HepG2 (cell line): ENCODE measurements around the gene RPS6KA3. TPM values are rescaled to one million over a fixed set of nuclear protein-coding genes. Genes with fewer than 3 reads are reported as not detected.

Experiments used
- BRCA1 ChIP-seq: sonication (generic); formaldehyde crosslinking; IDR thresholded peaks from 2 replicates; pipeline ENCODE4 v1.4.0; 2020; ENCODE audit warnings: missing genetic modification reagents
- CCAR2 ChIP-seq: fragments of 200-400 bp; formaldehyde crosslinking; optimal IDR thresholded peaks from 2 replicates; pipeline ENCODE3; 2018; ENCODE audit warnings: low read depth, mild to moderate bottlenecking, low read length, moderate library complexity
- GPN1 ChIP-seq: sonication (generic); formaldehyde crosslinking; IDR thresholded peaks from 2 replicates; pipeline ENCODE4 v1.5.1; 2020; ENCODE audit warnings: missing genetic modification reagents, borderline replicate concordance
- HNRNPH1 ChIP-seq: fragments of 200-400 bp; formaldehyde crosslinking; optimal IDR thresholded peaks from 2 replicates; pipeline ENCODE3; 2017; ENCODE audit warnings: mild to moderate bottlenecking, low read depth, low read length
- ISL2 ChIP-seq: sonication (generic); formaldehyde crosslinking; IDR thresholded peaks from 2 replicates; pipeline ENCODE4 v1.5.0; 2020; ENCODE audit warnings: missing genetic modification reagents
- NFE2L2 ChIP-seq: fragments of 150-350 bp; IDR thresholded peaks from 2 replicates; pipeline ENCODE4 v1.6.1; 2014; ENCODE audit warnings: low read length
- PAX8 ChIP-seq: sonication (generic); formaldehyde crosslinking; IDR thresholded peaks from 2 replicates; pipeline ENCODE4 v1.8.0; 2022; ENCODE audit warnings: mild to moderate bottlenecking, missing genetic modification reagents, borderline replicate concordance
- POLR2AphosphoS5 ChIP-seq: IDR thresholded peaks from 2 replicates; pipeline ENCODE4 v1.6.1; 2012; ENCODE audit warnings: low read depth, low read length
- SMAD3 ChIP-seq: sonication (generic); formaldehyde crosslinking; IDR thresholded peaks from 2 replicates; pipeline ENCODE4 v1.4.0; 2020; ENCODE audit warnings: missing genetic modification reagents
- SP1 ChIP-seq, 2 experiments: fragments of 450-650 bp in 1 of 2; sonication (generic) in 1 of 2; formaldehyde crosslinking in 1 of 2; IDR thresholded peaks; 2 replicates each; pipeline versions ENCODE4 v1.4.0 to v1.6.1; 2016 to 2020; ENCODE audit warnings: missing genetic modification reagents in 1 of 2
- ZBTB21 ChIP-seq: sonication (generic); formaldehyde crosslinking; IDR thresholded peaks from 2 replicates; pipeline ENCODE4 v1.4.0; 2020; ENCODE audit warnings: missing genetic modification reagents
- ZNF207 ChIP-seq: fragments of 450-650 bp; IDR thresholded peaks from 2 replicates; pipeline ENCODE4 v1.6.1; 2016; ENCODE audit warnings: antibody characterized with exemption, borderline replicate concordance
- ZNF264 ChIP-seq: sonication (generic); formaldehyde crosslinking; IDR thresholded peaks from 2 replicates; pipeline ENCODE4 v1.4.0; 2020; ENCODE audit warnings: missing genetic modification reagents
- ZNF274 ChIP-seq: sonication (generic); formaldehyde crosslinking; IDR thresholded peaks from 2 replicates; pipeline ENCODE4 v1.5.1; 2020; ENCODE audit warnings: mild to moderate bottlenecking, missing genetic modification reagents
- ZNF337 ChIP-seq: sonication (generic); formaldehyde crosslinking; IDR thresholded peaks from 2 replicates; pipeline ENCODE4 v1.5.1; 2020; ENCODE audit warnings: missing genetic modification reagents, low read depth, mild to moderate bottlenecking, borderline replicate concordance
- ZNF484 ChIP-seq: sonication (generic); formaldehyde crosslinking; IDR thresholded peaks from 2 replicates; pipeline ENCODE4 v1.5.1; 2020; ENCODE audit warnings: mild to moderate bottlenecking, low read depth, missing genetic modification reagents, borderline replicate concordance
- ZNF550 ChIP-seq: sonication (generic); formaldehyde crosslinking; IDR thresholded peaks from 2 replicates; pipeline ENCODE4 v1.4.0; 2020; ENCODE audit warnings: mild to moderate bottlenecking, missing genetic modification reagents, borderline replicate concordance
- ZSCAN25 ChIP-seq: sonication (generic); formaldehyde crosslinking; IDR thresholded peaks from 2 replicates; pipeline ENCODE4 v1.8.0; 2022; ENCODE audit warnings: mild to moderate bottlenecking, missing genetic modification reagents
- ZSCAN29 ChIP-seq: sonication (generic); formaldehyde crosslinking; conservative IDR thresholded peaks from 2 replicates; pipeline ENCODE4 v1.4.0; 2020; ENCODE audit warnings: mild to moderate bottlenecking, missing genetic modification reagents
- polyA plus RNA-seq, 8 experiments: library from polyadenylated mRNA; depleted of rRNA in 3 of 8; stranded (reverse) in 7 of 8; unstranded in 1 of 8; fragments of >200 nt; fragmentation: Illumina TruSeq in 4 of 8; extraction: Trizol in 4 of 8; gene quantifications; 2 replicates each; pipeline versions ENCODE4 v1.2.1 to v1.2.3, GENCODE V29; 2011 to 2016; ENCODE audit warnings: low read depth in 4 of 8, missing spikeins in 1 of 8, mixed read lengths in 1 of 8; ENCODE audit not compliant: insufficient read depth in 1 of 8
- total RNA-seq, 5 experiments: library from RNA; depleted of rRNA; stranded (reverse); fragments of >200 nt; fragmentation: Illumina TruSeq; extraction: Trizol; gene quantifications; 2 replicates each; pipeline ENCODE4 v1.2.3, GENCODE V29; 2016; ENCODE audit warnings: low read depth in 1 of 5
- TF ChIP-seq, protein P1 (sequence below): sonication (generic); formaldehyde crosslinking; IDR thresholded peaks from 2 replicates; pipeline ENCODE4 v1.4.0; 2020; ENCODE audit warnings: missing genetic modification reagents
- TF ChIP-seq, protein P2 (sequence below): IDR thresholded peaks from 2 replicates; pipeline ENCODE4 v1.4.0; 2020; ENCODE audit warnings: mild to moderate bottlenecking, missing genetic modification reagents
- TF ChIP-seq, protein P3 (sequence below): sonication (generic); formaldehyde crosslinking; IDR thresholded peaks from 2 replicates; pipeline ENCODE4 v1.4.0; 2020; ENCODE audit warnings: low read depth, mild to moderate bottlenecking, missing genetic modification reagents
- TF ChIP-seq, protein P4 (sequence below): sonication (generic); formaldehyde crosslinking; IDR thresholded peaks from 2 replicates; pipeline ENCODE4 v1.4.0; 2020; ENCODE audit warnings: mild to moderate bottlenecking, missing genetic modification reagents
- TF ChIP-seq, protein P5 (sequence below): sonication (generic); IDR thresholded peaks from 2 replicates; pipeline ENCODE4 v1.6.1; 2016; ENCODE audit warnings: low read depth, borderline replicate concordance

Gene RPS6KA3
- total and polyA plus RNA-seq, 2 of the 13 experiments (the other 11 are each of a cell fraction or from before 2014, with no cell fraction given) = 314 to 357 TPM

GRCh38 chrX:20306668-20307067, 40.0 kb upstream of the RPS6KA3 start (continued):
- TF ChIP-seq BRCA1 (CRISPR knock-in tag) = no peak
- TF ChIP-seq ZNF264 = no peak
- TF ChIP-seq ZNF274 (CRISPR knock-in tag) = no peak
- TF ChIP-seq ZNF484 (CRISPR knock-in tag) = no peak
- TF ChIP-seq, protein P1, sequence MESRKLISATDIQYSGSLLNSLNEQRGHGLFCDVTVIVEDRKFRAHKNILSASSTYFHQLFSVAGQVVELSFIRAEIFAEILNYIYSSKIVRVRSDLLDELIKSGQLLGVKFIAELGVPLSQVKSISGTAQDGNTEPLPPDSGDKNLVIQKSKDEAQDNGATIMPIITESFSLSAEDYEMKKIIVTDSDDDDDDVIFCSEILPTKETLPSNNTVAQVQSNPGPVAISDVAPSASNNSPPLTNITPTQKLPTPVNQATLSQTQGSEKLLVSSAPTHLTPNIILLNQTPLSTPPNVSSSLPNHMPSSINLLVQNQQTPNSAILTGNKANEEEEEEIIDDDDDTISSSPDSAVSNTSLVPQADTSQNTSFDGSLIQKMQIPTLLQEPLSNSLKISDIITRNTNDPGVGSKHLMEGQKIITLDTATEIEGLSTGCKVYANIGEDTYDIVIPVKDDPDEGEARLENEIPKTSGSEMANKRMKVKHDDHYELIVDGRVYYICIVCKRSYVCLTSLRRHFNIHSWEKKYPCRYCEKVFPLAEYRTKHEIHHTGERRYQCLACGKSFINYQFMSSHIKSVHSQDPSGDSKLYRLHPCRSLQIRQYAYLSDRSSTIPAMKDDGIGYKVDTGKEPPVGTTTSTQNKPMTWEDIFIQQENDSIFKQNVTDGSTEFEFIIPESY (CRISPR knock-in tag) = 0 out of 2 replicates have a peak, but pooled peaks have one; percentile 8
- TF ChIP-seq NFE2L2 = no peak
- TF ChIP-seq, protein P2, sequence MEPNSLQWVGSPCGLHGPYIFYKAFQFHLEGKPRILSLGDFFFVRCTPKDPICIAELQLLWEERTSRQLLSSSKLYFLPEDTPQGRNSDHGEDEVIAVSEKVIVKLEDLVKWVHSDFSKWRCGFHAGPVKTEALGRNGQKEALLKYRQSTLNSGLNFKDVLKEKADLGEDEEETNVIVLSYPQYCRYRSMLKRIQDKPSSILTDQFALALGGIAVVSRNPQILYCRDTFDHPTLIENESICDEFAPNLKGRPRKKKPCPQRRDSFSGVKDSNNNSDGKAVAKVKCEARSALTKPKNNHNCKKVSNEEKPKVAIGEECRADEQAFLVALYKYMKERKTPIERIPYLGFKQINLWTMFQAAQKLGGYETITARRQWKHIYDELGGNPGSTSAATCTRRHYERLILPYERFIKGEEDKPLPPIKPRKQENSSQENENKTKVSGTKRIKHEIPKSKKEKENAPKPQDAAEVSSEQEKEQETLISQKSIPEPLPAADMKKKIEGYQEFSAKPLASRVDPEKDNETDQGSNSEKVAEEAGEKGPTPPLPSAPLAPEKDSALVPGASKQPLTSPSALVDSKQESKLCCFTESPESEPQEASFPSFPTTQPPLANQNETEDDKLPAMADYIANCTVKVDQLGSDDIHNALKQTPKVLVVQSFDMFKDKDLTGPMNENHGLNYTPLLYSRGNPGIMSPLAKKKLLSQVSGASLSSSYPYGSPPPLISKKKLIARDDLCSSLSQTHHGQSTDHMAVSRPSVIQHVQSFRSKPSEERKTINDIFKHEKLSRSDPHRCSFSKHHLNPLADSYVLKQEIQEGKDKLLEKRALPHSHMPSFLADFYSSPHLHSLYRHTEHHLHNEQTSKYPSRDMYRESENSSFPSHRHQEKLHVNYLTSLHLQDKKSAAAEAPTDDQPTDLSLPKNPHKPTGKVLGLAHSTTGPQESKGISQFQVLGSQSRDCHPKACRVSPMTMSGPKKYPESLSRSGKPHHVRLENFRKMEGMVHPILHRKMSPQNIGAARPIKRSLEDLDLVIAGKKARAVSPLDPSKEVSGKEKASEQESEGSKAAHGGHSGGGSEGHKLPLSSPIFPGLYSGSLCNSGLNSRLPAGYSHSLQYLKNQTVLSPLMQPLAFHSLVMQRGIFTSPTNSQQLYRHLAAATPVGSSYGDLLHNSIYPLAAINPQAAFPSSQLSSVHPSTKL = peak; percentile 75
- TF ChIP-seq ZNF337 (CRISPR knock-in tag) = no peak
- TF ChIP-seq ZBTB21 (CRISPR knock-in tag) = no peak
- no peak for TF ChIP-seq SP1 (IDR thresholded peaks at IDR 0.05)
- TF ChIP-seq SP1 (CRISPR knock-in tag; IDR thresholded peaks at IDR 0.05) = no peak
- TF ChIP-seq GPN1 (CRISPR knock-in tag) = no peak
- TF ChIP-seq POLR2AphosphoS5 = no peak
- TF ChIP-seq ZSCAN29 (CRISPR knock-in tag) = no peak
- TF ChIP-seq PAX8 (CRISPR knock-in tag) = no peak
- TF ChIP-seq HNRNPH1 = no peak
- TF ChIP-seq, protein P3, sequence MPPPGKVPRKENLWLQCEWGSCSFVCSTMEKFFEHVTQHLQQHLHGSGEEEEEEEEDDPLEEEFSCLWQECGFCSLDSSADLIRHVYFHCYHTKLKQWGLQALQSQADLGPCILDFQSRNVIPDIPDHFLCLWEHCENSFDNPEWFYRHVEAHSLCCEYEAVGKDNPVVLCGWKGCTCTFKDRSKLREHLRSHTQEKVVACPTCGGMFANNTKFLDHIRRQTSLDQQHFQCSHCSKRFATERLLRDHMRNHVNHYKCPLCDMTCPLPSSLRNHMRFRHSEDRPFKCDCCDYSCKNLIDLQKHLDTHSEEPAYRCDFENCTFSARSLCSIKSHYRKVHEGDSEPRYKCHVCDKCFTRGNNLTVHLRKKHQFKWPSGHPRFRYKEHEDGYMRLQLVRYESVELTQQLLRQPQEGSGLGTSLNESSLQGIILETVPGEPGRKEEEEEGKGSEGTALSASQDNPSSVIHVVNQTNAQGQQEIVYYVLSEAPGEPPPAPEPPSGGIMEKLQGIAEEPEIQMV (CRISPR knock-in tag) = no peak
- TF ChIP-seq, protein P4, sequence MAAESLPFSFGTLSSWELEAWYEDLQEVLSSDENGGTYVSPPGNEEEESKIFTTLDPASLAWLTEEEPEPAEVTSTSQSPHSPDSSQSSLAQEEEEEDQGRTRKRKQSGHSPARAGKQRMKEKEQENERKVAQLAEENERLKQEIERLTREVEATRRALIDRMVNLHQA = no peak
- TF ChIP-seq ISL2 (CRISPR knock-in tag) = peak; percentile 50; the same call in 1 of the 2 replicates
- no peak for TF ChIP-seq ZNF207
- TF ChIP-seq CCAR2 = no peak
- no peak for TF ChIP-seq ZSCAN25
- TF ChIP-seq, protein P5, sequence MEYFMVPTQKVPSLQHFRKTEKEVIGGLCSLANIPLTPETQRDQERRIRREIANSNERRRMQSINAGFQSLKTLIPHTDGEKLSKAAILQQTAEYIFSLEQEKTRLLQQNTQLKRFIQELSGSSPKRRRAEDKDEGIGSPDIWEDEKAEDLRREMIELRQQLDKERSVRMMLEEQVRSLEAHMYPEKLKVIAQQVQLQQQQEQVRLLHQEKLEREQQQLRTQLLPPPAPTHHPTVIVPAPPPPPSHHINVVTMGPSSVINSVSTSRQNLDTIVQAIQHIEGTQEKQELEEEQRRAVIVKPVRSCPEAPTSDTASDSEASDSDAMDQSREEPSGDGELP = peak; percentile 29; the same call in 1 of the 2 replicates
- TF ChIP-seq SMAD3 (CRISPR knock-in tag) = 0 out of 2 replicates have a peak, but pooled peaks have one; percentile 40
- TF ChIP-seq ZNF550 (CRISPR knock-in tag) = no peak
